GM23338 (cell line): ENCODE measurements around the gene HMCN2. TPM values are rescaled to one million over a fixed set of nuclear protein-coding genes. Genes with fewer than 3 reads are reported as not detected.

ENCODE experiments used
- ATAC-seq: fragments of 200-7000 bp; cut with Tn5 transposase; 3 replicates; pipeline ENCODE4 v1.9.1; 2020
- DNase-seq: peaks from one replicate; pipeline ENCODE4 v3.0.0-alpha.2; 2015; ENCODE audit warnings: low spot score
- H2AFZ ChIP-seq: fragments of 200-600 bp; sonication (generic); 2 replicates; pipeline ENCODE4 v1.8.0; 2016; ENCODE audit warnings: antibody characterized with exemption, mild to moderate bottlenecking, moderate library complexity
- H3F3A ChIP-seq: fragments of 200-600 bp; sonication (generic); replicated peaks from 2 replicates; pipeline ENCODE4 v1.8.0; 2017; ENCODE audit warnings: antibody characterized with exemption, mixed run types, low read depth
- H3K27ac ChIP-seq: fragments of 200-600 bp; sonication (generic); 2 replicates; pipeline ENCODE4 v1.6.1; 2016; ENCODE audit warnings: low read depth
- H3K27me3 ChIP-seq: fragments of 200-600 bp; sonication (generic); 2 replicates; pipeline ENCODE4 v1.8.0; 2016; ENCODE audit warnings: mild to moderate bottlenecking, mixed run types, moderate library complexity; ENCODE audit not compliant: insufficient read depth
- H3K36me3 ChIP-seq: fragments of 200-600 bp; sonication (generic); 2 replicates; pipeline ENCODE4 v1.8.0; 2016; ENCODE audit warnings: mild to moderate bottlenecking; ENCODE audit not compliant: insufficient read depth
- H3K4me1 ChIP-seq: fragments of 200-600 bp; sonication (generic); 2 replicates; pipeline ENCODE4 v1.8.0; 2016; ENCODE audit warnings: mild to moderate bottlenecking, moderate library complexity; ENCODE audit not compliant: insufficient read depth
- H3K4me2 ChIP-seq: fragments of 200-600 bp; sonication (generic); 2 replicates; pipeline ENCODE4 v1.7.1; 2017; ENCODE audit warnings: mixed run types
- H3K4me3 ChIP-seq: fragments of 200-600 bp; sonication (generic); 2 replicates; pipeline ENCODE4 v1.6.1; 2016; ENCODE audit warnings: mixed run types
- H3K79me2 ChIP-seq: fragments of 200-600 bp; sonication (generic); replicated peaks from 2 replicates; pipeline ENCODE4 v1.8.0; 2017; ENCODE audit warnings: mild to moderate bottlenecking; ENCODE audit not compliant: insufficient read depth
- H3K9me2 ChIP-seq: fragments of 200-600 bp; sonication (generic); 2 replicates; pipeline ENCODE4 v1.8.0; 2017; ENCODE audit not compliant: insufficient read depth
- H4K20me1 ChIP-seq: fragments of 200-600 bp; sonication (generic); replicated peaks from 2 replicates; pipeline ENCODE4 v1.8.0; 2017; ENCODE audit warnings: mild to moderate bottlenecking; ENCODE audit not compliant: insufficient read depth
- H3K27ac Mint-ChIP-seq: 2 replicates; pipeline ENCODE4 v1.8.0; 2020; ENCODE audit warnings: inconsistent platforms, mild to moderate bottlenecking, moderate library complexity, mixed read lengths
- H3K27me3 Mint-ChIP-seq: 3 replicates; pipeline ENCODE4 v1.8.0; 2022; ENCODE audit warnings: low read depth, mild to moderate bottlenecking, moderate library complexity, mixed read lengths, inconsistent platforms; ENCODE audit not compliant: insufficient read depth, poor library complexity
- H3K36me3 Mint-ChIP-seq: 3 replicates; pipeline ENCODE4 v1.8.0; 2021; ENCODE audit warnings: low read depth, mild to moderate bottlenecking, inconsistent platforms, moderate library complexity, mixed read lengths
- H3K4me1 Mint-ChIP-seq: 3 replicates; pipeline ENCODE4 v1.8.0; 2020; ENCODE audit warnings: mild to moderate bottlenecking, inconsistent platforms, mixed read lengths
- H3K4me3 Mint-ChIP-seq: 3 replicates; pipeline ENCODE4 v1.8.0; 2021; ENCODE audit warnings: moderate library complexity, mild to moderate bottlenecking, inconsistent platforms, mixed read lengths
- H3K9me3 Mint-ChIP-seq: 3 replicates; pipeline ENCODE4 v1.8.0; 2020; ENCODE audit warnings: moderate library complexity, mild to moderate bottlenecking, inconsistent platforms, mixed read lengths
- CREB1 ChIP-seq: fragments of 250-450 bp; sonication (Bioruptor Pico); IDR thresholded peaks from 2 replicates; pipeline ENCODE4 v1.5.0; 2020; ENCODE audit warnings: low read depth, mild to moderate bottlenecking, moderate library complexity
- EZH2 ChIP-seq: fragments of 200-600 bp; sonication (generic); IDR thresholded peaks from one replicate; pipeline ENCODE4 v1.8.0; 2017; ENCODE audit warnings: antibody characterized with exemption, mild to moderate bottlenecking, low read depth; ENCODE audit not compliant: unreplicated experiment
- EZH2phosphoT487 ChIP-seq: fragments of 200-600 bp; sonication (generic); IDR thresholded peaks from one replicate; pipeline ENCODE4 v1.8.1; 2018; ENCODE audit warnings: antibody characterized with exemption; ENCODE audit not compliant: unreplicated experiment
- JUNB ChIP-seq: IDR thresholded peaks from one replicate; pipeline ENCODE4 v1.6.1; 2016; ENCODE audit warnings: antibody characterized with exemption; ENCODE audit not compliant: unreplicated experiment
- NANOG ChIP-seq: IDR thresholded peaks from 2 replicates; pipeline ENCODE4 v1.6.1; 2016; ENCODE audit warnings: antibody characterized with exemption, borderline replicate concordance
- POLR2AphosphoS5 ChIP-seq: IDR thresholded peaks from 2 replicates; pipeline ENCODE4 v1.6.1; 2016; ENCODE audit warnings: antibody characterized with exemption, low read depth
- STAT1 ChIP-seq: IDR thresholded peaks from one replicate; pipeline ENCODE4 v1.6.1; 2016; ENCODE audit warnings: antibody characterized with exemption; ENCODE audit not compliant: unreplicated experiment
- ZNF114 ChIP-seq: fragments of 250-450 bp; sonication (Bioruptor Pico); IDR thresholded peaks from 2 replicates; pipeline ENCODE4 v1.5.0; 2020; ENCODE audit warnings: mild to moderate bottlenecking, moderate library complexity
- ZNF331 ChIP-seq: fragments of 250-450 bp; sonication (Bioruptor Pico); IDR thresholded peaks from 2 replicates; pipeline ENCODE4 v1.5.0; 2020; ENCODE audit warnings: low read depth, mild to moderate bottlenecking, moderate library complexity
- polyA plus RNA-seq: library from polyadenylated mRNA; unstranded; fragments of >200 nt; fragmentation: Nextera tagmentation; extraction: Ambion mirVana; gene quantifications from 2 replicates; pipeline ENCODE4 v1.2.1, GENCODE V29; 2016
- total RNA-seq: library from RNA; depleted of rRNA; stranded (reverse); fragments of >200 nt; shearing (Covaris generic); gene quantifications from 2 replicates; pipeline ENCODE4 v1.2.3, GENCODE V29; 2014
- TF ChIP-seq, protein P1 (sequence below): fragments of 250-450 bp; sonication (Bioruptor Pico); IDR thresholded peaks from 2 replicates; pipeline ENCODE4 v1.5.0; 2020; ENCODE audit warnings: mild to moderate bottlenecking, moderate library complexity
- TF ChIP-seq, protein P2 (sequence below): IDR thresholded peaks from one replicate; pipeline ENCODE4 v1.6.1; 2018; ENCODE audit warnings: antibody characterized with exemption; ENCODE audit not compliant: unreplicated experiment
- TF ChIP-seq, protein P3 (sequence below), 2 experiments: fragments of 200-600 bp in 1 of 2; sonication (generic) in 1 of 2; conservative IDR thresholded peaks; 2 replicates each; pipeline versions ENCODE4 v1.5.1 to v1.6.1; 2016 to 2017; ENCODE audit warnings: antibody characterized with exemption in 2 of 2, low read depth in 2 of 2, mild to moderate bottlenecking in 2 of 2, moderate library complexity in 1 of 2
- TF ChIP-seq, protein P4 (sequence below): IDR thresholded peaks from 2 replicates; pipeline ENCODE4 v1.6.1; 2016; ENCODE audit warnings: antibody characterized with exemption

HMCN2 gene
- total and polyA plus RNA-seq, 2 experiments from 2014 or later: 1.3 to 4.7 TPM

DNA sequence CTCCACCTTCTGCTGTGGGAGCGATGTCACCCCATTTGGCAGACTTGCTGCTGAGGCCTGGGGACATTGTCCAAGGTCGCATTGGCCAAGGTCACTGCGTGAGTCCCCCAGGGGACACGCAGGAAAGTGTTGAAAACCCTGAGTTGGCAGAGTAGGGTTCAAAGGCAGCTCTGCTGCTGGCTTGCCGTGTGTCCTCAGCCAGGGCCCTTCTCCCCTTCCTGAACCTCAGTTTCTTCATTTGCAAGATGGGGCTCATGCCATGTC is 193.2 kb downstream of the HMCN2 start:
- H3K27me3 Mint-ChIP-seq: peaks cover 9% of the 10 kb centered on the region

More for the DNA sequence above, 193.2 kb downstream of the HMCN2 start:
- no peaks in the 10 kb centered on the region for H3F3A ChIP-seq
- H2AFZ ChIP-seq: no peak overlapping the region
- no peaks in the 10 kb centered on the region for H3K79me2 ChIP-seq
- no peak for ATAC-seq
- H3K9me2 ChIP-seq: no peaks in the 10 kb centered on the region
- H3K27me3 ChIP-seq: no peaks in the 10 kb centered on the region
- H3K27ac ChIP-seq: no peak overlapping the region
- no peaks in the 10 kb centered on the region for H3K4me1 Mint-ChIP-seq
- no peaks in the 10 kb centered on the region for H4K20me1 ChIP-seq
- peaks cover 27% of the 10 kb centered on the region; the same call in 2 of the 3 replicates for H3K36me3 Mint-ChIP-seq
- no peak overlapping the region for H3K27ac Mint-ChIP-seq
- TF ChIP-seq, protein P1, sequence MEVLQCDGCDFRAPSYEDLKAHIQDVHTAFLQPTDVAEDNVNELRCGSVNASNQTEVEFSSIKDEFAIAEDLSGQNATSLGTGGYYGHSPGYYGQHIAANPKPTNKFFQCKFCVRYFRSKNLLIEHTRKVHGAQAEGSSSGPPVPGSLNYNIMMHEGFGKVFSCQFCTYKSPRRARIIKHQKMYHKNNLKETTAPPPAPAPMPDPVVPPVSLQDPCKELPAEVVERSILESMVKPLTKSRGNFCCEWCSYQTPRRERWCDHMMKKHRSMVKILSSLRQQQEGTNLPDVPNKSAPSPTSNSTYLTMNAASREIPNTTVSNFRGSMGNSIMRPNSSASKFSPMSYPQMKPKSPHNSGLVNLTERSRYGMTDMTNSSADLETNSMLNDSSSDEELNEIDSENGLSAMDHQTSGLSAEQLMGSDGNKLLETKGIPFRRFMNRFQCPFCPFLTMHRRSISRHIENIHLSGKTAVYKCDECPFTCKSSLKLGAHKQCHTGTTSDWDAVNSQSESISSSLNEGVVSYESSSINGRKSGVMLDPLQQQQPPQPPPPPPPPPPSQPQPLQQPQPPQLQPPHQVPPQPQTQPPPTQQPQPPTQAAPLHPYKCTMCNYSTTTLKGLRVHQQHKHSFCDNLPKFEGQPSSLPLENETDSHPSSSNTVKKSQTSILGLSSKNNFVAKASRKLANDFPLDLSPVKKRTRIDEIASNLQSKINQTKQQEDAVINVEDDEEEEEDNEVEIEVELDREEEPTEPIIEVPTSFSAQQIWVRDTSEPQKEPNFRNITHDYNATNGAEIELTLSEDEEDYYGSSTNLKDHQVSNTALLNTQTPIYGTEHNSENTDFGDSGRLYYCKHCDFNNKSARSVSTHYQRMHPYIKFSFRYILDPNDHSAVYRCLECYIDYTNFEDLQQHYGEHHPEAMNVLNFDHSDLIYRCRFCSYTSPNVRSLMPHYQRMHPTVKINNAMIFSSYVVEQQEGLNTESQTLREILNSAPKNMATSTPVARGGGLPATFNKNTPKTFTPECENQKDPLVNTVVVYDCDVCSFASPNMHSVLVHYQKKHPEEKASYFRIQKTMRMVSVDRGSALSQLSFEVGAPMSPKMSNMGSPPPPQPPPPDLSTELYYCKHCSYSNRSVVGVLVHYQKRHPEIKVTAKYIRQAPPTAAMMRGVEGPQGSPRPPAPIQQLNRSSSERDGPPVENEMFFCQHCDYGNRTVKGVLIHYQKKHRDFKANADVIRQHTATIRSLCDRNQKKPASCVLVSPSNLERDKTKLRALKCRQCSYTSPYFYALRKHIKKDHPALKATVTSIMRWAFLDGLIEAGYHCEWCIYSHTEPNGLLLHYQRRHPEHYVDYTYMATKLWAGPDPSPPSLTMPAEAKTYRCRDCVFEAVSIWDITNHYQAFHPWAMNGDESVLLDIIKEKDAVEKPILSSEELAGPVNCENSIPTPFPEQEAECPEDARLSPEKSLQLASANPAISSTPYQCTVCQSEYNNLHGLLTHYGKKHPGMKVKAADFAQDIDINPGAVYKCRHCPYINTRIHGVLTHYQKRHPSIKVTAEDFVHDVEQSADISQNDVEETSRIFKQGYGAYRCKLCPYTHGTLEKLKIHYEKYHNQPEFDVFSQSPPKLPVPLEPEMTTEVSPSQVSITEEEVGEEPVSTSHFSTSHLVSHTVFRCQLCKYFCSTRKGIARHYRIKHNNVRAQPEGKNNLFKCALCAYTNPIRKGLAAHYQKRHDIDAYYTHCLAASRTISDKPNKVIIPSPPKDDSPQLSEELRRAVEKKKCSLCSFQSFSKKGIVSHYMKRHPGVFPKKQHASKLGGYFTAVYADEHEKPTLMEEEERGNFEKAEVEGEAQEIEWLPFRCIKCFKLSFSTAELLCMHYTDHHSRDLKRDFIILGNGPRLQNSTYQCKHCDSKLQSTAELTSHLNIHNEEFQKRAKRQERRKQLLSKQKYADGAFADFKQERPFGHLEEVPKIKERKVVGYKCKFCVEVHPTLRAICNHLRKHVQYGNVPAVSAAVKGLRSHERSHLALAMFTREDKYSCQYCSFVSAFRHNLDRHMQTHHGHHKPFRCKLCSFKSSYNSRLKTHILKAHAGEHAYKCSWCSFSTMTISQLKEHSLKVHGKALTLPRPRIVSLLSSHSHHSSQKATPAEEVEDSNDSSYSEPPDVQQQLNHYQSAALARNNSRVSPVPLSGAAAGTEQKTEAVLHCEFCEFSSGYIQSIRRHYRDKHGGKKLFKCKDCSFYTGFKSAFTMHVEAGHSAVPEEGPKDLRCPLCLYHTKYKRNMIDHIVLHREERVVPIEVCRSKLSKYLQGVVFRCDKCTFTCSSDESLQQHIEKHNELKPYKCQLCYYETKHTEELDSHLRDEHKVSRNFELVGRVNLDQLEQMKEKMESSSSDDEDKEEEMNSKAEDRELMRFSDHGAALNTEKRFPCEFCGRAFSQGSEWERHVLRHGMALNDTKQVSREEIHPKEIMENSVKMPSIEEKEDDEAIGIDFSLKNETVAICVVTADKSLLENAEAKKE: no peak
- TF ChIP-seq, protein P2, sequence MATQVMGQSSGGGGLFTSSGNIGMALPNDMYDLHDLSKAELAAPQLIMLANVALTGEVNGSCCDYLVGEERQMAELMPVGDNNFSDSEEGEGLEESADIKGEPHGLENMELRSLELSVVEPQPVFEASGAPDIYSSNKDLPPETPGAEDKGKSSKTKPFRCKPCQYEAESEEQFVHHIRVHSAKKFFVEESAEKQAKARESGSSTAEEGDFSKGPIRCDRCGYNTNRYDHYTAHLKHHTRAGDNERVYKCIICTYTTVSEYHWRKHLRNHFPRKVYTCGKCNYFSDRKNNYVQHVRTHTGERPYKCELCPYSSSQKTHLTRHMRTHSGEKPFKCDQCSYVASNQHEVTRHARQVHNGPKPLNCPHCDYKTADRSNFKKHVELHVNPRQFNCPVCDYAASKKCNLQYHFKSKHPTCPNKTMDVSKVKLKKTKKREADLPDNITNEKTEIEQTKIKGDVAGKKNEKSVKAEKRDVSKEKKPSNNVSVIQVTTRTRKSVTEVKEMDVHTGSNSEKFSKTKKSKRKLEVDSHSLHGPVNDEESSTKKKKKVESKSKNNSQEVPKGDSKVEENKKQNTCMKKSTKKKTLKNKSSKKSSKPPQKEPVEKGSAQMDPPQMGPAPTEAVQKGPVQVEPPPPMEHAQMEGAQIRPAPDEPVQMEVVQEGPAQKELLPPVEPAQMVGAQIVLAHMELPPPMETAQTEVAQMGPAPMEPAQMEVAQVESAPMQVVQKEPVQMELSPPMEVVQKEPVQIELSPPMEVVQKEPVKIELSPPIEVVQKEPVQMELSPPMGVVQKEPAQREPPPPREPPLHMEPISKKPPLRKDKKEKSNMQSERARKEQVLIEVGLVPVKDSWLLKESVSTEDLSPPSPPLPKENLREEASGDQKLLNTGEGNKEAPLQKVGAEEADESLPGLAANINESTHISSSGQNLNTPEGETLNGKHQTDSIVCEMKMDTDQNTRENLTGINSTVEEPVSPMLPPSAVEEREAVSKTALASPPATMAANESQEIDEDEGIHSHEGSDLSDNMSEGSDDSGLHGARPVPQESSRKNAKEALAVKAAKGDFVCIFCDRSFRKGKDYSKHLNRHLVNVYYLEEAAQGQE: no peak
- TF ChIP-seq, protein P3, sequence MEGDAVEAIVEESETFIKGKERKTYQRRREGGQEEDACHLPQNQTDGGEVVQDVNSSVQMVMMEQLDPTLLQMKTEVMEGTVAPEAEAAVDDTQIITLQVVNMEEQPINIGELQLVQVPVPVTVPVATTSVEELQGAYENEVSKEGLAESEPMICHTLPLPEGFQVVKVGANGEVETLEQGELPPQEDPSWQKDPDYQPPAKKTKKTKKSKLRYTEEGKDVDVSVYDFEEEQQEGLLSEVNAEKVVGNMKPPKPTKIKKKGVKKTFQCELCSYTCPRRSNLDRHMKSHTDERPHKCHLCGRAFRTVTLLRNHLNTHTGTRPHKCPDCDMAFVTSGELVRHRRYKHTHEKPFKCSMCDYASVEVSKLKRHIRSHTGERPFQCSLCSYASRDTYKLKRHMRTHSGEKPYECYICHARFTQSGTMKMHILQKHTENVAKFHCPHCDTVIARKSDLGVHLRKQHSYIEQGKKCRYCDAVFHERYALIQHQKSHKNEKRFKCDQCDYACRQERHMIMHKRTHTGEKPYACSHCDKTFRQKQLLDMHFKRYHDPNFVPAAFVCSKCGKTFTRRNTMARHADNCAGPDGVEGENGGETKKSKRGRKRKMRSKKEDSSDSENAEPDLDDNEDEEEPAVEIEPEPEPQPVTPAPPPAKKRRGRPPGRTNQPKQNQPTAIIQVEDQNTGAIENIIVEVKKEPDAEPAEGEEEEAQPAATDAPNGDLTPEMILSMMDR (conservative IDR thresholded peaks at IDR 0.05; ENCODE audit: low read depth in 2 of 2): no peak
- TF ChIP-seq STAT1: no peak
- no peak for TF ChIP-seq CREB1 (CRISPR knock-in tag)
- no peak for TF ChIP-seq JUNB
- TF ChIP-seq POLR2AphosphoS5: no peak
- TF ChIP-seq, protein P4, sequence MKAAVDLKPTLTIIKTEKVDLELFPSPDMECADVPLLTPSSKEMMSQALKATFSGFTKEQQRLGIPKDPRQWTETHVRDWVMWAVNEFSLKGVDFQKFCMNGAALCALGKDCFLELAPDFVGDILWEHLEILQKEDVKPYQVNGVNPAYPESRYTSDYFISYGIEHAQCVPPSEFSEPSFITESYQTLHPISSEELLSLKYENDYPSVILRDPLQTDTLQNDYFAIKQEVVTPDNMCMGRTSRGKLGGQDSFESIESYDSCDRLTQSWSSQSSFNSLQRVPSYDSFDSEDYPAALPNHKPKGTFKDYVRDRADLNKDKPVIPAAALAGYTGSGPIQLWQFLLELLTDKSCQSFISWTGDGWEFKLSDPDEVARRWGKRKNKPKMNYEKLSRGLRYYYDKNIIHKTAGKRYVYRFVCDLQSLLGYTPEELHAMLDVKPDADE: no peak
- TF ChIP-seq NANOG: no peak
- TF ChIP-seq ZNF114 (CRISPR knock-in tag): no peak
- no peak for TF ChIP-seq ZNF331 (CRISPR knock-in tag)
- TF ChIP-seq EZH2: no peak
- no peak for TF ChIP-seq EZH2phosphoT487
- no peak for DNase-seq
- H3K9me3 Mint-ChIP-seq: no peaks in the 10 kb centered on the region
- no peak overlapping the region for H3K4me3 ChIP-seq
- H3K4me3 Mint-ChIP-seq: no peak overlapping the region
- no peaks in the 10 kb centered on the region for H3K4me1 ChIP-seq
- H3K36me3 ChIP-seq: no peaks in the 10 kb centered on the region
- H3K4me2 ChIP-seq: no peak overlapping the region
